Thymus (tissue), 11 donors: Measurements from ENCODE around the gene ST8SIA5. TPM values are rescaled to one million over a fixed set of nuclear protein-coding genes. Genes with fewer than 3 reads are reported as not detected.

ENCODE experiments used
- DNase-seq, 9 donors: peaks; one replicate each; pipeline ENCODE4 v3.0.0-alpha.2; 2013; ENCODE audit warnings: low spot score in 9 of 9, low read depth in 6 of 9, missing footprints in 1 of 9
- H3K27ac ChIP-seq, 2 donors: one replicate each; pipeline ENCODE4 v1.5.1; 2013; ENCODE audit warnings: control low read depth in 1 of 2, low read depth in 1 of 2, low read length in 1 of 2, mild to moderate bottlenecking in 1 of 2, moderate library complexity in 1 of 2
- H3K27me3 ChIP-seq, 2 donors: one replicate each; pipeline ENCODE4 v1.5.1; 2013; ENCODE audit warnings: low read length in 1 of 2; ENCODE audit not compliant: control insufficient read depth in 2 of 2, insufficient read depth in 1 of 2
- H3K36me3 ChIP-seq, 2 donors: one replicate each; pipeline ENCODE4 v1.5.1; 2013; ENCODE audit warnings: low read length in 1 of 2, mild to moderate bottlenecking in 1 of 2, moderate library complexity in 1 of 2; ENCODE audit not compliant: control insufficient read depth in 2 of 2, insufficient read depth in 2 of 2
- H3K4me1 ChIP-seq, 2 donors: one replicate each; pipeline ENCODE4 v1.5.1; 2013; ENCODE audit warnings: low read length in 2 of 2; ENCODE audit not compliant: control insufficient read depth in 2 of 2, insufficient read depth in 2 of 2
- H3K4me3 ChIP-seq, 2 donors: one replicate each; pipeline ENCODE4 v1.5.1; 2013; ENCODE audit warnings: low read length in 2 of 2, control low read depth in 1 of 2, mild to moderate bottlenecking in 1 of 2
- H3K9me3 ChIP-seq, 2 donors: one replicate each; pipeline ENCODE4 v1.5.1; 2013; ENCODE audit warnings: low read length in 1 of 2, mild to moderate bottlenecking in 1 of 2; ENCODE audit not compliant: control insufficient read depth in 2 of 2, insufficient read depth in 1 of 2
- WGBS: extraction: QIAGEN DNeasy Blood & Tissue Kit; methylation state at CpG from one replicate; pipeline ENCODE4 v1.1.7; 2013; 5-methylcytosine and 5-hydroxymethylcytosine counted together
- polyA plus RNA-seq: library from polyadenylated mRNA; stranded (reverse); fragments of 200-250 nt; gene quantifications from one replicate; pipeline ENCODE4 v1.2.3, GENCODE V29; 2013
- total RNA-seq: library from RNA; stranded (reverse); fragments of 120-200 nt; gene quantifications from one replicate; pipeline ENCODE4 v1.2.4, GENCODE V29; 2013
- donor health status: healthy.

The ST8SIA5 gene
- total and polyA plus RNA-seq, 2 donors: 0.05 to 0.23 TPM

DNA sequence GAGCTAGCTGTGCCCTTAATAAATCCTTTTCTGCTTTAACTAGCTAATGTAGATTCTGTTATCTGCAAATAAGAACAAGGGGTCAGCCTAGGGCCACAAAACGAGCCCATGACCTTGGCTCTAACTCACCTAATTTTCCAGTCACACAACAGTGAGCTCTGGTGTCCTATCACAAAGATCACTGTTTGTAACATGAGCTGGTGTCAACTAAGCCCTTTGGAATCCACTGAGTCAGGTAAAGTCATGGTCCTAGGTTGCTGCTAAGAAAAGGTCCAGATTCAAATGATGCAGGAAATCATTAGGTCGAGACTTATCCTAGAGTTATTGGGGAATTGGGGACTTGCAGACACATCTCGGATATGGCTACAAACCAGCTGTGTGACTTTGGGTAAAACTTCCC, 49.9 kb downstream of the ST8SIA5 start:
- no peaks in the 10 kb centered on the region for H3K9me3 ChIP-seq
- peaks cover 0 to 3% of the 10 kb centered on the region in 2 donors for H3K27me3 ChIP-seq
- WGBS: 92% methylated on average over 3 of the region's 3 CpGs
- H3K4me3 ChIP-seq: no peak overlapping the region
- H3K27ac ChIP-seq: no peak overlapping the region
- no peaks in the 10 kb centered on the region for H3K4me1 ChIP-seq
- H3K36me3 ChIP-seq: no peaks in the 10 kb centered on the region
- DNase-seq: no peak

DNA sequence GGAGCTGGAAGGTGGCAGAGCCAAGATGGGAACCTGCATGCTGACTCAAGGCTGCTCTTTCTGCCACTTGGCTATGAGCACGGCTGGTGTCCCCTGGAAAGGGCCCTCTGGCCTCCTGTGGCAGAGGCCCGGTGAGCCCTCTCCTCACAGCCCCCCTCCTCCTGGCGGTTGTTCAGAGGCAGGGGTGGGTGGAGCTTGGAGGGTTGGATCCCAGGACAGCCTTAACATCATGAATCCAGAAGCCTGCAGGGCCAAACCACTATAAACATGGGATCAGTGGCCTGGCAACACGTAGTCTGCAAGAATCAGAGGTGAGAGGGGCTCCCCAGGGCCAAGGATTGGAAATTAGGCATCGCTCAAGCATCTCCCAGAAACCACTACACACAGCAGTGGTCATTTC, 51.3 kb downstream of the ST8SIA5 start:
- 88% methylated on average over 5 of the region's 5 CpGs for WGBS
- Histone ChIP-seq H3K9me3 (no peaks in the 10 kb centered on the region), H3K36me3 (no peaks in the 10 kb centered on the region), H3K4me1 (no peaks in the 10 kb centered on the region), H3K27me3 (no peaks in the 10 kb centered on the region), H3K27ac (no peak overlapping the region), H3K4me3 (no peak overlapping the region)
- no peak for DNase-seq

DNA sequence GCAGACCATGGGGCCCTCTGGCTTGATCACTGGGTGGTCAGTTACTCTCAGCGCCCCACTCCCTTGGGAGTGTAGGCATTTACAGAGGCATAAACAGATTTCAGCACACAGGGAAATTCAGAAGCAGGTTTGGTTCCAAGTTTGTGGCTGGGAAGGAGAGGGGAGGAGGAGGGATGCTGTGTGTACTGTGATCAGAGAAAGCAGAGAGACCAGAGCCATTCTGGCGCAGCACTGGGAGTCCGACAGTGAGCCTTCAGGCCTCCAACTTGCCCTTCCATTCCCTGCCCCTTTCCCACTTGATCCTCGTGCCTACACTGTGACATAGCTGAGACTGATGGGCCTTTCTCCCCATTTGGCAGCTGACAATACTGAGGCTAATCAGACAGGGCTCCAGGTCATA, 52.0 kb downstream of the ST8SIA5 start:
- no peak for DNase-seq
- Histone ChIP-seq H3K27ac (no peak overlapping the region), H3K27me3 (no peaks in the 10 kb centered on the region), H3K9me3 (no peaks in the 10 kb centered on the region), H3K36me3 (no peaks in the 10 kb centered on the region), H3K4me1 (no peaks in the 10 kb centered on the region), H3K4me3 (no peak overlapping the region)
- 93% methylated on average over 4 of the region's 4 CpGs for WGBS

DNA sequence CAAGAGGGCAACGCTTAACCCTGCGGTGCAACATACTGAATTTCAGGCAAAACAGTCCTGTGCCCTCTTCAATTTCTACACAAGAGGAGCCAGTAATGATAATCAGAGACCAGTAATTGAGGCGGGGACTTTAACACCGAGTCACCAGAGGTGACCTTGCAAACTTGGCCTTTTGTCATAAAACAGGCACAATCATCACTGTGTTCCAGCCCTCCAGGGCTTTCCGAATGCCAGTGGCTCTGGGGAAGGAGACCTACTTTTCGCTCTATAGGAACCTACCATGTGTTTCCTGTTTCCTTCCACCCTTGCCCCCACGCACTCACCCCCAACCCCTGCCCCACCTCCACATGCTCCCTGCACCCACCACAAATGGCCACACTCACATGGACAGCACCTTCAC, 52.7 kb downstream of the ST8SIA5 start:
- no peaks in the 10 kb centered on the region for H3K36me3 ChIP-seq
- H3K4me1 ChIP-seq: no peaks in the 10 kb centered on the region
- DNase-seq: no peak
- no peak overlapping the region for H3K27ac ChIP-seq
- 73% methylated on average over 7 of the region's 7 CpGs for WGBS
- no peak overlapping the region for H3K4me3 ChIP-seq
- H3K9me3 ChIP-seq: no peaks in the 10 kb centered on the region
- H3K27me3 ChIP-seq: no peaks in the 10 kb centered on the region

DNA sequence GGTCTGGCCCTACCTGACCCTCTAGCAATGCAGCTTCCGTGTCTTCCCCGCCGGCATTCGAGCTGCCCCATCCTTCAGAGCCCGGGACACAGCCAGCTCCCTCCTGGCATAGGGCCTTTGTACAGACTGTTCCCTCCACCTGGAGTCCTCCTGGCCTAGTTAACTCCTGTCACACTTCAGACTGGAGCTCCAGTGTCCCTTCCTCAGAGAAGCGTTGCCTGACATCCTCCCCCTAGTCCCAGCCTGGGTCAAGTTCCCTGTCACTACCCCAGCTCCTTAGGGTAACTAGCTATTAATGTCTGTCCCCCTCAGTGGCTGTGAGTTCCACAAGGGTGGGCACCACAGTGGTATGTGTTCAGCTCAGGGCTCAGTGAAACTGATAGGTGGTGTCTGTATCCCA, 54.4 kb downstream of the ST8SIA5 start:
- DNase-seq: no peak
- Histone ChIP-seq H3K4me1 (no peaks in the 10 kb centered on the region), H3K4me3 (no peak overlapping the region), H3K27ac (no peak overlapping the region), H3K27me3 (no peaks in the 10 kb centered on the region), H3K9me3 (no peaks in the 10 kb centered on the region), H3K36me3 (no peaks in the 10 kb centered on the region)
- WGBS: 90% methylated on average over 6 of the region's 6 CpGs

DNA sequence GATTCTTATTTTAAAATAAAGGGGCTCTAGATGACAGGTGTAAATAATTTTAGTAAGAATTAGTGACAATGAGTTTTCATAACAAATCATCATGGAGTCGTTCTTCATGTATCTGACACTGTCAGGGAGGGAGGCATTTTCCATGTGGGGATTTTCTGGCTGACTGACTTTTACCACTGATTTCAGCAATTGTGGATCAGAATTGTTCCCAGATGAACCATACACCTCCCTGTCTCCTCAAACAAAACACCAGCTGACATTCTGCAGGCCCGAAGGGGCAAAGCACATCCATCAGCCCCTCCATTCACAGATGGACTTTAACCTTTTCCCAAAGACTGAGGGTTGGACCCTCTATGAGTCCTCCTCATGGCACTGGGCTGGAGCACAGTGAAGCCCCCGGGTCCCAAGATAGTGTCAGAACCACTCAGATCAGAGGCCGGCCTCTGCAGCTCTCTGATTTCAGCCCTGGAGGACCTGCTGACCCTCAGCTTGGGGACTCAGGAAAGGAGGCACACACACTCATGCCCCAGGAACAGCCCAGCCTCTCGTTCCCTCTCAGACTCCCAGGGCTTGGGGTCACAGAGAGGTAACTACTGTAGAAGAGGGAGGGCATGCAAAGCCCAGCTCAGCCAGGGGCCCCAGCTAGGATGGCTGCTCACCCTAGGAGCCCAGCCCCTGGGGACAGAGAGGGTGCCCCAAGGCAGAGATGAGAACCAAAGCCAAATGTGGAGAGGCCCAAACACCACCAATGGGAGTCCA, 56.6 kb downstream of the ST8SIA5 start:
- H3K9me3 ChIP-seq: no peaks in the 10 kb centered on the region
- H3K4me1 ChIP-seq: no peaks in the 10 kb centered on the region
- no peak for DNase-seq
- H3K27ac ChIP-seq: no peak overlapping the region
- no peaks in the 10 kb centered on the region for H3K27me3 ChIP-seq
- no peaks in the 10 kb centered on the region for H3K36me3 ChIP-seq
- WGBS: 89% methylated on average over 5 of the region's 5 CpGs
- no peak overlapping the region for H3K4me3 ChIP-seq

DNA sequence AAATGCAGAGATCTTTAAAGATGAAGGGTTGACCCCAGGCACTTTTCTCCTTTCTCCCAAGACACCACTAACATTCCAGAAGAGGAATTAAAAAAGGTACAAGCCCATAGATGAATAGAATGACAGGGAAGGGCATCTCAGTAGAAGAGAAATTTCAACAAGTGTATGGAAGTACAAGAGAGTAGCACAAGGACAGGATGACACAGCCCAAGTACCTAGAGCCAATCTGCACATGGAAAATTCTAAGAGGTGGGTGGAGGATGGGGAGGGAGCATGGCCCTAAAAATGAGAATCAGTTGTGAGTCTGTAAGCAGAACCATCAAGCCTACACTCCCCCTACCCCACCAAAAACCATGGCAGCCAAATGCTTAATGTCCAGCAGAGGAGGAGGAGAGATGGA, 60.2 kb downstream of the ST8SIA5 start:
- H3K4me1 ChIP-seq: no peaks in the 10 kb centered on the region
- no peaks in the 10 kb centered on the region for H3K9me3 ChIP-seq
- no peaks in the 10 kb centered on the region for H3K27me3 ChIP-seq
- no peak overlapping the region for H3K4me3 ChIP-seq
- H3K36me3 ChIP-seq: no peaks in the 10 kb centered on the region
- no peak overlapping the region for H3K27ac ChIP-seq
- DNase-seq: no peak

DNA sequence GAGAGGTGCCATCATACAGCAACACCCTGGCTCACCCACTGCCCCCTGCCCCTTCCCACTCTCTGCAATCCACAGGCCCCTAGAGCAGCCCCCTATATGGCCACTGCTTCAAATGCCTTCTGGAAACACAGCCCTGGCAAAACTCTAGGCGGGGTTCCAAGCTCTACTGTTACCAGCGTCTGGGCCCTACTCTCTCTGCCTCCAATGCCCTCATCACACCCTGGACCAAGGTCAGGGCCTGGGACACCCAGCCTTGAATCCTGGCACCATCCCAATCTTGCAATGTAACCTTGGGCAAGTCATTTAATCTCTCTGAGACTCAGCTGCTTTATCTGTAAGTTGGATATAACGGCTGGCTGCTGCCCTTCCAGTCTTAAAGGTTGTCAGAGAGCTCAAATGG, 60.6 kb downstream of the ST8SIA5 start:
- H3K36me3 ChIP-seq: no peaks in the 10 kb centered on the region
- no peaks in the 10 kb centered on the region for H3K4me1 ChIP-seq
- H3K27ac ChIP-seq: no peak overlapping the region
- H3K9me3 ChIP-seq: no peaks in the 10 kb centered on the region
- H3K27me3 ChIP-seq: no peaks in the 10 kb centered on the region
- WGBS: 95% methylated on average over 3 of the region's 3 CpGs
- DNase-seq: no peak
- H3K4me3 ChIP-seq: no peak overlapping the region

DNA sequence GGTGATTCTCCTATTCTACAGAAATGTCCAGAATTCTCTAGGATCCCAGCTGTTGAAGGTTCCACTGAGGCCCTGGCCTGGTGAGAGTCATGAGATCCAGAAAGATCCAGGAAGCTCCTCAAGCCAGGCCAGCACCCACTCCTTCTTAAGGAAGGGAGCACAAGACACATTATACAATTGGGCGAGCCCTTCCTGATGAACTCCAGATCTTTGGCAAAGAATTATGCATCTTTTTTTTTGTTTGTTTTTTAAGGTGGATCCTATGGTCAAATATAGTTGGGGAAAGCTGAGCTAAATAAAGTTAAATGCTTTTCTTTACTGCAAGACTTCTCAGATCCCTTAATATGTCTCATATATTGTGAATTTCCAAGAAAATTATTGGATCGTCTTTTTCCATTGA, 62.9 kb downstream of the ST8SIA5 start:
- WGBS: 94% methylated on average over 2 of the region's 2 CpGs
- Histone ChIP-seq H3K27me3 (no peaks in the 10 kb centered on the region), H3K9me3 (no peaks in the 10 kb centered on the region), H3K4me3 (no peak overlapping the region), H3K36me3 (no peaks in the 10 kb centered on the region), H3K4me1 (no peaks in the 10 kb centered on the region), H3K27ac (no peak overlapping the region)
- DNase-seq: no peak
